ENCODE measurements around the gene TNN.
"Not testable (repeated sequence)": the region's sequence is repeated elsewhere in the genome, so short reads cannot be mapped to it uniquely, and the experiment has no call there.

TNN gene, protein sequence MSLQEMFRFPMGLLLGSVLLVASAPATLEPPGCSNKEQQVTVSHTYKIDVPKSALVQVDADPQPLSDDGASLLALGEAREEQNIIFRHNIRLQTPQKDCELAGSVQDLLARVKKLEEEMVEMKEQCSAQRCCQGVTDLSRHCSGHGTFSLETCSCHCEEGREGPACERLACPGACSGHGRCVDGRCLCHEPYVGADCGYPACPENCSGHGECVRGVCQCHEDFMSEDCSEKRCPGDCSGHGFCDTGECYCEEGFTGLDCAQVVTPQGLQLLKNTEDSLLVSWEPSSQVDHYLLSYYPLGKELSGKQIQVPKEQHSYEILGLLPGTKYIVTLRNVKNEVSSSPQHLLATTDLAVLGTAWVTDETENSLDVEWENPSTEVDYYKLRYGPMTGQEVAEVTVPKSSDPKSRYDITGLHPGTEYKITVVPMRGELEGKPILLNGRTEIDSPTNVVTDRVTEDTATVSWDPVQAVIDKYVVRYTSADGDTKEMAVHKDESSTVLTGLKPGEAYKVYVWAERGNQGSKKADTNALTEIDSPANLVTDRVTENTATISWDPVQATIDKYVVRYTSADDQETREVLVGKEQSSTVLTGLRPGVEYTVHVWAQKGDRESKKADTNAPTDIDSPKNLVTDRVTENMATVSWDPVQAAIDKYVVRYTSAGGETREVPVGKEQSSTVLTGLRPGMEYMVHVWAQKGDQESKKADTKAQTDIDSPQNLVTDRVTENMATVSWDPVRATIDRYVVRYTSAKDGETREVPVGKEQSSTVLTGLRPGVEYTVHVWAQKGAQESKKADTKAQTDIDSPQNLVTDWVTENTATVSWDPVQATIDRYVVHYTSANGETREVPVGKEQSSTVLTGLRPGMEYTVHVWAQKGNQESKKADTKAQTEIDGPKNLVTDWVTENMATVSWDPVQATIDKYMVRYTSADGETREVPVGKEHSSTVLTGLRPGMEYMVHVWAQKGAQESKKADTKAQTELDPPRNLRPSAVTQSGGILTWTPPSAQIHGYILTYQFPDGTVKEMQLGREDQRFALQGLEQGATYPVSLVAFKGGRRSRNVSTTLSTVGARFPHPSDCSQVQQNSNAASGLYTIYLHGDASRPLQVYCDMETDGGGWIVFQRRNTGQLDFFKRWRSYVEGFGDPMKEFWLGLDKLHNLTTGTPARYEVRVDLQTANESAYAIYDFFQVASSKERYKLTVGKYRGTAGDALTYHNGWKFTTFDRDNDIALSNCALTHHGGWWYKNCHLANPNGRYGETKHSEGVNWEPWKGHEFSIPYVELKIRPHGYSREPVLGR (N-terminal part only)

DNA sequence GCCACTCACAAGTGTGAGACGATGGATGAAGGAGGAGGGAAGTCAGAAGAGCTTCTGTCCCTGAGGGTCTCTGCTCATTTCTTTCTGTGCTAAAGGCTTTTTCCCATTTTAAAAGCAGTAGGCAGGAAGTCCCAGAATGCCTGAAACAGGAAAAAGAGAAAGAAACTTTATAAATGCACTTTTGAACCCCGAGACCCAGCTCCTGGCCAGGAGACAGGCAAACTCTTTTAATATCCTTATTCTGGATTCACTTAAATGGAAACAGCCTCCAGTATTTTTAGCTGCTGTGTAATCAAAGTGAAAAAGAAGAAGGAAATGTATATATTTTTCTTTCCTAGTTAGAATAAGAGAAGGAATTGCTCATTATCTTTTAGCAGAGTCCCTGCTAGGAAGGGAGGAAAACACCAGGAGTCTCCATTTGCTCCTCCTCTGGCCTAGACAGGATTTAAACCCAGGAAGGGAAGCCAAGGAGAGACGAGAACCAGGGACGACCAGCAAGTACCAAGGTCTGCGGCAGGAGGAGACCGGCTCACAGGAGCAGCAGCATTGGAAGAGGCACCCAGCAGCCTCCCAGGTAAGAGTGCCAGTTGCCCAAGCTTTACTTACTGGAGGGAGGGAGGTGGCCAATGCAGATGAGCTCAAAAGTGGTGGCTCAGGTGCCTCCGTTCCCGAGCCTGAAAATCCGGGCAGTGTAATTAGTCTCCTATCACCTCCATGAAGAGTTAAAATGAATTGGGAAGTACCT is at the start of gene TNN:
TNN (plus strand) TSS at position 472 of the 745 bp plus-strand sequence. CDS start 9,586 bp downstream, outside the sequence.
- no peak for DNase-seq

DNA sequence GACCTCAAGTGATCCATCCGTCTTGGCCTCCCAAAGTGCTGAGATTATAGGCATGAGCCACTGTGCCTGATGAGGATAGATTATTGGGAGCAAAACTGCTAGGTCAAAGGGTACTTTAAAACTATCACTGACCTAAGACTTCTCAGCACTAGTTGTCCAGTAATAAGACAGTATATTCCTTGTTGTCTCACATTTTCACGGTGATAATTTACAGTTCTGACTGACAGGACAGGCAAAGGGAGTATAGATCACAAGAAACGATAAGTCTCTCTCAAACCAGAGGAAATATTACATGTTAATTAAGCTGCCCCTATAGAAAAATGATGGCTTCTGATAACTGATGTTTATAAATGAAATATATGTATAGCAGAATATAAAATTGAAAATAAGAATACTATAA is 48.1 kb upstream of the TNN start:
- DNase-seq, result no peak

DNA sequence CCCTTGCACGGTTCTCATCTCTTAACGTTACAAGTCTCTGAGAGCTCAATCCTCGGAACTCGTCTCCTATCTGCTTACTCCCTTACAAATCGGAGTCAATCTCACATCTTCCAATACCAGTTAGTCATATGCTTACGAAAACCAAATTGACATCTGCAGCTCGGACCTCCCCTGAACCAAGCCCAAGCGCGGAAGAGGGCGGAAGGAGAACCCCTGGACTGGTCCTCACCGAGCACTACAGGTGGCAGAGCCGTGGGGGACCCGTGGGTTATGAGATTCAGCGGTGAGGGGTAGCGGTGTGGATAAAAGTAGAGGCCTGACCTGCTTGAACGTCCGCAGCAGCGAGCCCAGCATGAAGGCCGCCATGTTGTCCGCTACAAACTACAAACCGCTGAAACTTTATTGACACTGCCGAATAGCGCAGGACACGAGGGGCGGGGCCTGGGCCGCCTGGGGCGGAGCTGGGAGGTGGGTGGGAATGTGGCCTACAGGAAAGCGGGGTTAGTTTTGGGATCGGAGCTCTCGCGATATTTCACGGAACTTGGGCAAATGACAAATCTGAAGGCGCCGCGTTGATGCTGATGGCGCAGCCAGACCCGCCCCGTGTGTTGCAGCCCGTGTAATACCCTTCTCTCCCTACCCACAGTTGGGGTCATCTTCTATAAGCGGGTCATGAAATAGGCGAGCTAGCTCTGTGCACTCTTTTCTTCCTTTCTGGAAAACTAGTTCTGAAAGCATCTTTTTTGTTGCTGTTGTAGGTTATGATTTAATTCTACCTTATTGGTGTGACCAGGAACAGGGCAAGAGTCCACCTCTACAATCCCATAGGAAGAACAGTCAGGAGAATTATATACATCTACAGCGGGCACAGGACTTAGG is 44.4 kb upstream of the TNN start, which contains the start of gene MRPS14:
MRPS14 (minus strand) TSS at position 383 of the 879 bp plus-strand sequence; CDS start at position 366, 17 bp downstream.
- DNase-seq, result peak; percentile 98

DNA sequence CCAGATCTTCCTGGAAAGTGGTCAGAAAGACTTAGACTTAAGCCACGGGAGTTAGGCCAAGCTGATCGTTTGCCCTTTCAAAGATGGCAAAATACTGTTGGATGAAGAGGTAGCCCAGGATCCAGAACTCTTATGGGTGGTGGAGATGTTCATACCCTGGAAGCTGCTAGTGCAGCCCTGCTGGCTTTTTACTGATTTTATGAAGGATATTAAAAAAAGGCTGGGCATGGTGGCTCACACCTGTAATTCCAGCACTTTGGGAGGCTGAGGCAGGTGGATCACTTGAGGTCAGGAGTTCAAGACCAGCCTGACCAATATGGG is 43.8 kb upstream of the TNN start:
- DNase-seq, result not testable (repeated sequence)

DNA sequence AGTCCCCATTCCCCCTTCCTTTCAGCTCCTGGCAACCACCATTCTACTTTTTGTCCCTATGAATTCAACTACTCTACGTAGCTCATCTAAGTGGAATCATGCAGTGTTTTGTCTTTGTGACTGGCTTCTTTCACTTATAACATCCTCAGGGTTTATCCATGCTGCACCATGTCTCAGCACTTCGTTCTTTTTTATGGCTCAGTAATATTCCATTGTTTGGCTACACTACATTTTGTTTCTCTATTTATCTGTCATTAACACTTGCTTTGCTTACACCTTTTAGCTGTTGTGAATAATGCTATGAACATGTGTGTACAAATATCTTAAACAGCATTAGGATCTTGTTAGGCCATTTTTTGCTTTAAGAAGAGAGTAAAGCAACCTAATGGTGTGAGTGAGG is 42.9 kb upstream of the TNN start:
- DNase-seq, result no peak

GRCh38 chr1:175033953-175034352 is 33.7 kb upstream of the TNN start:
- DNase-seq, result no peak

DNA sequence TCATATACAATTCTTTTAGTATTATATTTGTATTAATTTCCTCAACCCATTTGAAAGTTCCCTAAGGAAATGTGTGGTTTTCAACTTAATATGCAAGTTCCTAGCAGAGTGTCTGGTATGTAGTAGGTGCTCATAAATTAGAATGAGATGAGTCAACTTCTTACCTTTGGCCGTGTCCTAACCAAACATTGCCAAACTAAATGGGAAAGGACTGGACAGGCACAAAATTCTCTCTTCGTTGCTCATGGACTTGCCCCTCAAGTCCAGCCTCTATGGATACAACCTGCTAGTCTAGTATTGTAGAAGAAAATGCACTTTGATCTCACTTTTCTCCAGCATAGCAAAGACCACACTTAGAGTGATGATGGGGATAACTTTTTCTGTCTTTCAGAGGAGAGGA is 32.9 kb upstream of the TNN start:
- no peak for DNase-seq

- DNase-seq, result no peak
These were observed 31.8 kb upstream of the TNN start for GRCh38 chr1:175035865-175036264.

- no peak for DNase-seq
These were observed 31.2 kb upstream of the TNN start for GRCh38 chr1:175036476-175036875.

GRCh38 chr1:175037416-175037815 is 30.2 kb upstream of the TNN start:
- no peak for DNase-seq

DNA sequence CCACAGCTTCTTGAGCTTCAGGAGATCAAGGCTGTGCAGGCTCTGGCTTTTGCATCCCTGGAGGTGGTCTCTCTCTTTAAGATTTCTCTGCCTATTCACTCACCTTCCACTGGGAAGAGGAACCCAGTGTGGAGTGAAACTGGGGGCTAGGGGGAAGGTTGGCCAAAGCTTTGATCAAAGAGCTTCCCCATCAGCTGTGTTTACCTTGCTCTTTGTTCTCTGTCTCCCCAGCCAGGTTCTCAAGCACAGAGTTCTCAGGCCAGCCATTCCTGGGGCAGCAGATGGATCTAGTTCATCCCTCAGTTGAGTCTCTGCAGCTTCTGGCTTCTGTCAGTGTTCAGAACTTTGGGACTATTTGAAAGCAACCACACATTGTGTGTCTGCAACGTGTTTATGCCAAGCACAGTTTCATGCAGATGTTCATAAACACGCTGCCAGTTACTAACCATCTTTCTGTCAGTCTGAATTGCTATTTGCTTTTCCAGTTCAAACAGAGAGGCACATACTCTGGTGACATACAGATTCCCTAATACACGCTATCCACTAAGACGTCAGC is 27.2 kb upstream of the TNN start:
- DNase-seq, result no peak

DNA sequence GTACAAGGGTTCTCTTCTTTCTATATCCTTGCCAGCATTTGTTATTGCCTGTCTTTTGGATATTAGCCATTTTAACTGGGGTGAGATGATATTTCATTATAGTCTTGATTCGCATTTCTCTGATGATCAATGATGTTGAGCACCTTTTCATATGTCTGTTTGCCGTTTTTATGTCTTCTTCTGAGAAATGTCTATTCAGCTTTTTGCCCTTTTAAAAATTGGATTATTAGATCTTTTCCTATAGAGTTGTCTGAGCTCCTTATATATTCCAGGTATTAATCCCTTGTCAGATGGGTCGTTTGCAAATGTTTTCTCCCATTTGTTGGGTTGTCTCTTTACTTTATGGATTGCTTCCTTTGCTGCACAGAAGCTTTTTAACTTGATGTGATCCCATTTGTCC is 25.0 kb upstream of the TNN start:
- no peak for DNase-seq

DNA sequence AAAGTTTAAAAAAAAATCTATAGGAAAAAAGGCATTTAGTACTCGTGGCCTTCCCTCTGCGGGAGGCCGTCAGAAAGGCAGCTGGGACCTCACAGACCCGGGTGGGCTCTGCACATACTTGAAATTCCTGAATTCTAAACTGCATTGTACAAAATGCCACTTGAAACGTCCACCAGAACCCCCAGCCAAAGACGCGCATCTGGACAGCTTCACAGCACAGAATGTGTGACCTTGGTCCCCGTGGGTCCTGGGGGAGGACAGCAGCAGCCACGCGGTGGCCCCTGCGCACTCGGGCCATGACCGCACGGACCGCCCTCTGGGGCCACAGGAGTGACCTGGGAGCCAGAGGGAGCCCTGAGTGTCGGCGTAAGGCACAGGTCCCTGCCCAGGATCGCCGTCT is 23.8 kb upstream of the TNN start:
- DNase-seq, result no peak

DNA sequence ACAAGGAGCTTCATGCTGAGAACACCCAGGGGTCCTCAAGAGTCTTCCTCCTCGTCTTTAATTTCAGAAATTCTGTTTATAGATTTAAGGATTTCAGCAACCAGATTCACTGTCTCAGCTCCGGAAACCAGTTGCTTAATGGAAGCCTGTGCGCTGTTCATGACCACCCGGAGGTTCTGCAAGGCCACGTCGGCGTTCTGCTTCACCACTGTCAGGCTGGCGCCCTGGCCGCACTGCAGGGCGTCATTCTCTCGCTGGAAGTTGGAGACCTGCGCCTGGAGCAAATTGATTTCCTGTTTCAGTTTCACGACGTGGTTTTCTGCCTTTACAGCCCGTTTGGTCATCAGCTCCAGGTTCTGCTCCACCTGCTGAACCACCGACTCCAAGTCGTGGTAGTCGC is 23.0 kb upstream of the TNN start:
- not testable (repeated sequence) for DNase-seq

DNA sequence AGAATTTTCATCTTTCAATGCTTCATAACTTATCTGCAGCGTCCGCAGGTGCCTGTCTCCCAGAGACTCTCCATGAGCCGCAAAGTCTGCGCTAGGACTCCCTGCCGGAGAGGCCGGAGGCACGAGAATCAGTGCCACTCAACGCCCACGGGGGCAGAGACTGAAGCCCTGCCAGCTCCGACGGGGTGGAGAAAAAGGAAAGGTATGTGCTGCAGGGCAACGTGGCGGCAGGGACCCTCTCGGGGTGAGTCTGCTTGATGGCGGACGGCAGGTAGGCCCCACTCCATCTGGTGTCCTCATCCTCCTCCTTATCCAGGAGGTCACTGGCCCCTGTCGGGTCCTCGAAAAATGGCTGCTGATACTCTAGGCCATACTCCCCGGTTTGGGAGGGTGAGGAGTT is 22.5 kb upstream of the TNN start:
- DNase-seq, result no peak

DNA sequence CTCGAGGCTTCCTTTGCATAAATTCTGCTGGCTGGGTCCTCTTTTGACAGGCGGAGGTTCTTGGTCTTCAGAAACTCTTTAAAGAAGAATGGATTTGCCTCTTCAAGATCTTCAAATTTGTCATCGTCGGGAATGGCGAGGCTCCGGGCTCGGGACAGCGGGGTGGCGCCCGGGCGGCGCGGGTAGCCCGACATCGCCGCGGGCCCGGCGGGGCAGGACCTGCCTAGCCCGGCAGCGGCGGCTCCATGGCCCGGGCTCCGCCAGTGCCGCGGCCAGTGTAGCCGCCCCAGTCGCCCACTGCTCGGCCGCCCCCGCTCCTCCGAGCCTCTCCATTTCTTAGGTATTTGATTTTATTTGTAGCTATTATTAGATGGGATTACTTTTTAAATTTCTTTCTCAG is 22.1 kb upstream of the TNN start:
- no peak for DNase-seq

GRCh38 chr1:175050992-175051391 is 16.6 kb upstream of the TNN start:
- DNase-seq, result no peak

GRCh38 chr1:175054736-175055135 is 12.9 kb upstream of the TNN start:
- DNase-seq, result no peak

GRCh38 chr1:175062339-175062738 is 5.3 kb upstream of the TNN start:
- no peak for DNase-seq

DNA sequence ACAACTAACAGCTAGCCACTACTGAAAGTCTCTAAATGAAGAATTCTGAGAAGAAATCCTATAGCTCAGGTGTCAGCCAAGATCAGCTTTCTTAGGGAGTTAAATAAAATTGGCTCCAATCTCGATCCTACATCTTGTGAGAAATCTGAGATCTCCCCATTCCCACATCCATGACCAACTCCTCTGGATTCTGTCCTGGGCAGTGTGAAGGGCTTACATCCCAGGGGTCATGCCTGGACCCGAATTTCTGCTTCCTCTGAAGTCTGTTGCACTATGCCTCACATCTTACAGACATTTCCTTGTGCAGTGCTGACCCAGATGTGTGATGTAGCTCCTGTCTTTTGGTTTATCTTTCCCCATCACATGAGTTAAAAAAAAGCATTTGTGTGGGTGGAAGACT is 4.8 kb upstream of the TNN start:
- no peak for DNase-seq

GRCh38 chr1:175070818-175071217 is 3.2 kb downstream of the TNN start:
- no peak for DNase-seq

Data from kidney glomerular epithelial cell (primary cell).